Smooth muscle cell (in vitro differentiated cells): Measurements from ENCODE around the gene CCDC146. TPM values are rescaled to one million over a fixed set of nuclear protein-coding genes. Genes with fewer than 3 reads are reported as not detected.

ENCODE experiments used
- DNase-seq: peaks from one replicate; lab custom pipeline; 2025; ENCODE audit not compliant: unreplicated experiment; lab: John Stamatoyannopoulos, UW
- H2AFZ ChIP-seq: fragments of 200-600 bp; sonication (generic); 2 replicates; pipeline ENCODE4 v1.6.0; 2016; ENCODE audit warnings: antibody characterized with exemption, low read depth, mild to moderate bottlenecking
- H3F3A ChIP-seq: fragments of 200-600 bp; sonication (generic); 2 replicates; pipeline ENCODE4 v1.6.0; 2017; ENCODE audit warnings: antibody characterized with exemption, low read depth
- H3K27ac ChIP-seq: fragments of 200-600 bp; sonication (generic); 2 replicates; pipeline ENCODE4 v1.5.1; 2016; ENCODE audit warnings: low read depth, mild to moderate bottlenecking
- H3K27me3 ChIP-seq: fragments of 200-600 bp; sonication (generic); 2 replicates; pipeline ENCODE4 v1.6.1; 2016; ENCODE audit warnings: low read depth, mild to moderate bottlenecking
- H3K36me3 ChIP-seq: fragments of 200-600 bp; sonication (generic); 2 replicates; pipeline ENCODE4 v1.5.1; 2016; ENCODE audit warnings: low read depth
- H3K4me1 ChIP-seq: fragments of 200-600 bp; sonication (generic); 2 replicates; pipeline ENCODE4 v1.5.1; 2016; ENCODE audit warnings: low read depth
- H3K4me2 ChIP-seq: fragments of 200-600 bp; sonication (generic); 2 replicates; pipeline ENCODE4 v1.6.0; 2016; ENCODE audit warnings: mild to moderate bottlenecking
- H3K4me3 ChIP-seq: fragments of 200-600 bp; sonication (generic); 2 replicates; pipeline ENCODE4 v1.5.1; 2016; ENCODE audit warnings: mild to moderate bottlenecking
- H3K79me2 ChIP-seq: fragments of 200-600 bp; sonication (generic); 2 replicates; pipeline ENCODE4 v1.6.0; 2016; ENCODE audit warnings: low read depth, mild to moderate bottlenecking
- H3K9ac ChIP-seq: fragments of 200-600 bp; sonication (generic); 2 replicates; pipeline ENCODE4 v1.6.0; 2016; ENCODE audit warnings: low read depth
- H3K9me3 ChIP-seq: fragments of 200-600 bp; sonication (generic); replicated peaks from 2 replicates; pipeline ENCODE4 v1.5.1; 2016; ENCODE audit warnings: low read depth
- H4K20me1 ChIP-seq: fragments of 200-600 bp; sonication (generic); 2 replicates; pipeline ENCODE4 v1.6.0; 2016; ENCODE audit warnings: low read depth
- CTCF ChIP-seq: fragments of 200-600 bp; sonication (generic); IDR thresholded peaks from 2 replicates; pipeline ENCODE4 v1.5.1; 2017; ENCODE audit warnings: borderline replicate concordance, mild to moderate bottlenecking, antibody characterized with exemption; ENCODE audit not compliant: insufficient read depth, poor library complexity, severe bottlenecking
- WGBS: methylation state at CpG from one replicate; pipeline ENCODE4 v1.1.7; 2016; ENCODE audit warnings: low lambda C conversion rate; 5-methylcytosine and 5-hydroxymethylcytosine counted together
- polyA plus RNA-seq: library from polyadenylated mRNA; unstranded; fragments of >200 nt; fragmentation: Nextera tagmentation; extraction: Ambion mirVana; gene quantifications from 2 replicates; pipeline ENCODE4 v1.2.1, GENCODE V29; 2016
- total RNA-seq: library from RNA; depleted of rRNA; stranded (reverse); fragments of >200 nt; gene quantifications from 2 replicates; pipeline ENCODE4 v1.2.3, GENCODE V29; 2014

The CCDC146 gene
- total and polyA plus RNA-seq, 2 experiments from 2014 or later, result 0.77 to 7.3 TPM

GRCh38 chr7:77181734-77182133, 59.3 kb downstream of the CCDC146 start:
- no peak overlapping the region for H3K4me3 ChIP-seq
- no peaks in the 10 kb centered on the region for H3K4me1 ChIP-seq
- no peak overlapping the region for H3K9ac ChIP-seq
- no peak overlapping the region for H3K4me2 ChIP-seq
- no peaks in the 10 kb centered on the region for H3K36me3 ChIP-seq
- H3K79me2 ChIP-seq, result no peaks in the 10 kb centered on the region
- H3K9me3 ChIP-seq, result no peaks in the 10 kb centered on the region
- WGBS, result 93% methylated on average over 3 of the region's 3 CpGs
- H3K27me3 ChIP-seq, result no peaks in the 10 kb centered on the region
- no peaks in the 10 kb centered on the region for H4K20me1 ChIP-seq
- no peaks in the 10 kb centered on the region for H3F3A ChIP-seq
- H3K27ac ChIP-seq, result no peak overlapping the region
- DNase-seq, result no peak
- no peak for TF ChIP-seq CTCF
- no peak overlapping the region for H2AFZ ChIP-seq

GRCh38 chr7:77182261-77182660, 59.8 kb downstream of the CCDC146 start:
- no peak overlapping the region for H3K4me3 ChIP-seq
- H3K9ac ChIP-seq, result no peak overlapping the region
- no peak for TF ChIP-seq CTCF
- H2AFZ ChIP-seq, result no peak overlapping the region
- H4K20me1 ChIP-seq, result no peaks in the 10 kb centered on the region
- no peaks in the 10 kb centered on the region for H3K36me3 ChIP-seq
- WGBS, result 95% methylated on average over 1 of the region's 1 CpG
- no peak overlapping the region for H3K4me2 ChIP-seq
- no peaks in the 10 kb centered on the region for H3K4me1 ChIP-seq
- H3F3A ChIP-seq, result no peaks in the 10 kb centered on the region
- H3K27ac ChIP-seq, result no peak overlapping the region
- H3K9me3 ChIP-seq, result no peaks in the 10 kb centered on the region
- DNase-seq, result no peak
- no peaks in the 10 kb centered on the region for H3K27me3 ChIP-seq
- no peaks in the 10 kb centered on the region for H3K79me2 ChIP-seq

GRCh38 chr7:77184463-77184862, 62.0 kb downstream of the CCDC146 start:
- H3K36me3 ChIP-seq, result no peaks in the 10 kb centered on the region
- H3K9ac ChIP-seq, result no peak overlapping the region
- no peak overlapping the region for H2AFZ ChIP-seq
- no peaks in the 10 kb centered on the region for H3K4me1 ChIP-seq
- no peak for DNase-seq
- no peaks in the 10 kb centered on the region for H3K27me3 ChIP-seq
- no peak overlapping the region for H3K4me3 ChIP-seq
- no peaks in the 10 kb centered on the region for H3K79me2 ChIP-seq
- no peak overlapping the region for H3K27ac ChIP-seq
- no peaks in the 10 kb centered on the region for H3K9me3 ChIP-seq
- no peaks in the 10 kb centered on the region for H4K20me1 ChIP-seq
- H3F3A ChIP-seq, result no peaks in the 10 kb centered on the region
- no peak for TF ChIP-seq CTCF
- H3K4me2 ChIP-seq, result no peak overlapping the region

GRCh38 chr7:77184990-77185389, 62.6 kb downstream of the CCDC146 start:
- Histone ChIP-seq H3K36me3 (no peaks in the 10 kb centered on the region), H2AFZ (no peak overlapping the region), H4K20me1 (no peaks in the 10 kb centered on the region), H3K4me1 (no peaks in the 10 kb centered on the region), H3K27ac (no peak overlapping the region), H3K79me2 (no peaks in the 10 kb centered on the region), H3F3A (no peaks in the 10 kb centered on the region), H3K9me3 (no peaks in the 10 kb centered on the region), H3K9ac (no peak overlapping the region), H3K27me3 (no peaks in the 10 kb centered on the region), H3K4me3 (no peak overlapping the region), H3K4me2 (no peak overlapping the region)
- WGBS, result 73% methylated on average over 3 of the region's 3 CpGs
- no peak for DNase-seq
- no peak for TF ChIP-seq CTCF
